HFFc6 (cell line): ENCODE data around the gene DLL4. TPM values are rescaled to one million over a fixed set of nuclear protein-coding genes. Genes with fewer than 3 reads are reported as not detected.
A peak's percentile ranks its signal among the peaks of the same experiment; 100 is the strongest.

Experiments used
- DNase-seq: peaks from one replicate; pipeline ENCODE4 v3.0.0-alpha.2; 2018
- H3K27ac Mint-ChIP-seq: 2 replicates; pipeline ENCODE4 v1.8.0; 2020; ENCODE audit warnings: mild to moderate bottlenecking, mixed read lengths
- H3K27me3 Mint-ChIP-seq: 2 replicates; pipeline ENCODE4 v1.8.0; 2021; ENCODE audit warnings: mild to moderate bottlenecking, moderate library complexity, mixed read lengths; ENCODE audit not compliant: insufficient read depth
- H3K36me3 Mint-ChIP-seq: 2 replicates; pipeline ENCODE4 v1.8.0; 2021; ENCODE audit warnings: low read depth, mixed read lengths
- H3K4me1 Mint-ChIP-seq: 2 replicates; pipeline ENCODE4 v1.8.0; 2020; ENCODE audit warnings: low read depth, mixed read lengths
- H3K4me3 Mint-ChIP-seq: 2 replicates; pipeline ENCODE4 v1.8.0; 2020; ENCODE audit warnings: mild to moderate bottlenecking, moderate library complexity, mixed read lengths
- H3K9me3 Mint-ChIP-seq: 2 replicates; pipeline ENCODE4 v1.8.0; 2020; ENCODE audit warnings: mild to moderate bottlenecking, mixed read lengths
- total RNA-seq, 6 experiments: library from RNA; stranded (reverse); fragmentation: NEBNext Ultra II Directional; extraction: Animal tissue kit (Norgen Biotek cat#: 25700); gene quantifications; 2 replicates in 1 of 6; 3 replicates in 5 of 6; pipeline ENCODE4 v1.2.3, GENCODE V29; 2021
- TF ChIP-seq, protein P1 (sequence below): fragments of 200-600 bp; sonication (generic); IDR thresholded peaks from 2 replicates; pipeline ENCODE4 v1.5.0; 2021; ENCODE audit warnings: antibody characterized with exemption, mild to moderate bottlenecking

DLL4 gene
- total RNA-seq, 6 experiments from 2014 or later, result 0.05 to 0.11 TPM; not detected in 4

DNA sequence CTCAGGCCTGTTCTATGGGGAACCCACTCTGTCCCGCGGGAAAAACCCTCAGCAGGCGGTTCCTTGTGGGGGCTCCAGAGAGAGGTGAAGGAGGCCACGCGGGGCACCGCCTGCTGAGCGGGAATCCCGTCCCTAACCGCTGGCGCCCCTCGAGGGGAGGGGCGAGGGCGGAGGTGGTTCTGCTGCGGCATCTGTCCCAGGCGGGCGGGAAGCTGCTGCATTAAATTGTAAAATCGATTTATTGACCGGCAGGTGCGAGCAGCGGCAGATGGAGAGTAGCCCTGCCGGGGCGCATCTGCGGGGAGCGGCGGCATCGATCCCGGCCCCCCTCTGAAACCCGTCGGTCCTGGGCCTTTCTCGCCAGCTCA is 3.7 kb upstream of the DLL4 start:
- no peak for DNase-seq
- H3K36me3 Mint-ChIP-seq, result no peaks in the 10 kb centered on the region

DNA sequence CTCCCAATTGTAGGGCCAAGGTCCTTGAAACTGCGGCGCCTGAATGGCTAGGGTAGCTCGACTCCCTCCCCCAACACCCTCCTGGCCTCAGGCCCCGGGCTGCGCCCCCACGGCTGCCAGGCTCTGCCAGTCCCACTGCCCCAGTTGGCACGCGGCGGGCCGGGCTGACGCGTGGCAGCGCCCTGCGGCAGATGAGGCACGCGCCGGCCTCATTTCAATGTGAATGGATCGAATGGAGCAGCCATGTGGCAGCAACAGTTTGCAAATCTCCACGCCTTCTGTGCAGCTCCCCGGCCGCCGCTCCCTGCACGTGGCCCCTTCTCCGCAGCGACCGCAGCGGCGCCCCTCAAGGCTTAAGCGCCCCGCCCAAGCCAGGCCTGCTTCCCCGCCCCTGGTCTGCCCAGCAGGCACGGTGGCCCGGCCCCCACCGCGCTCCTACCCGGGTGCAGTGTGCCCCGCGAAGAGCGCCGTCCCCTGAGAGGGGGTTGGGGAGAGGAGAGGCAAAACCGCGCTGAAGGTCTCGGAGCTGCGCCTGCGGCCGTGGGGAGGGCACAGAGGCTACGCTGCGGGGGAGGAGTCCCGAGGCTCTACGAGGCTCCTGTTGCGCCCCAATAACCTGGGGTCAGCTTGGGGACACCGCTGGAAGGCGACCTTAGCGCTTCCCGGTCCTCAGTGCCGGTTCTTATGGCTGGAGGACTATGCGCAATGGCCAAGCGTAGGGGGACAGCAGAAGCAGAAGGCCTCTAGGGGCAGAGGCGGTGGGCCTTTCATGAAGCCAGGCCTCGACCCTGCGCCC is 3.1 kb upstream of the DLL4 start:
- Mint-ChIP-seq H3K27ac (no peak overlapping the region), H3K4me3 (no peak overlapping the region), H3K36me3 (no peaks in the 10 kb centered on the region), H3K9me3 (no peaks in the 10 kb centered on the region), H3K27me3 (peaks cover 21% of the 10 kb centered on the region), H3K4me1 (peaks cover 22% of the 10 kb centered on the region)
- TF ChIP-seq, protein P1, sequence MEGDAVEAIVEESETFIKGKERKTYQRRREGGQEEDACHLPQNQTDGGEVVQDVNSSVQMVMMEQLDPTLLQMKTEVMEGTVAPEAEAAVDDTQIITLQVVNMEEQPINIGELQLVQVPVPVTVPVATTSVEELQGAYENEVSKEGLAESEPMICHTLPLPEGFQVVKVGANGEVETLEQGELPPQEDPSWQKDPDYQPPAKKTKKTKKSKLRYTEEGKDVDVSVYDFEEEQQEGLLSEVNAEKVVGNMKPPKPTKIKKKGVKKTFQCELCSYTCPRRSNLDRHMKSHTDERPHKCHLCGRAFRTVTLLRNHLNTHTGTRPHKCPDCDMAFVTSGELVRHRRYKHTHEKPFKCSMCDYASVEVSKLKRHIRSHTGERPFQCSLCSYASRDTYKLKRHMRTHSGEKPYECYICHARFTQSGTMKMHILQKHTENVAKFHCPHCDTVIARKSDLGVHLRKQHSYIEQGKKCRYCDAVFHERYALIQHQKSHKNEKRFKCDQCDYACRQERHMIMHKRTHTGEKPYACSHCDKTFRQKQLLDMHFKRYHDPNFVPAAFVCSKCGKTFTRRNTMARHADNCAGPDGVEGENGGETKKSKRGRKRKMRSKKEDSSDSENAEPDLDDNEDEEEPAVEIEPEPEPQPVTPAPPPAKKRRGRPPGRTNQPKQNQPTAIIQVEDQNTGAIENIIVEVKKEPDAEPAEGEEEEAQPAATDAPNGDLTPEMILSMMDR, result no peak
- DNase-seq, result no peak

More for the DNA sequence above, 3.7 kb upstream of the DLL4 start:
- Mint-ChIP-seq H3K27ac (no peak overlapping the region), H3K9me3 (no peaks in the 10 kb centered on the region), H3K4me3 (no peak overlapping the region), H3K27me3 (peaks cover 21% of the 10 kb centered on the region), H3K4me1 (peaks cover 16% of the 10 kb centered on the region)
- TF ChIP-seq, protein P1, result no peak

DNA sequence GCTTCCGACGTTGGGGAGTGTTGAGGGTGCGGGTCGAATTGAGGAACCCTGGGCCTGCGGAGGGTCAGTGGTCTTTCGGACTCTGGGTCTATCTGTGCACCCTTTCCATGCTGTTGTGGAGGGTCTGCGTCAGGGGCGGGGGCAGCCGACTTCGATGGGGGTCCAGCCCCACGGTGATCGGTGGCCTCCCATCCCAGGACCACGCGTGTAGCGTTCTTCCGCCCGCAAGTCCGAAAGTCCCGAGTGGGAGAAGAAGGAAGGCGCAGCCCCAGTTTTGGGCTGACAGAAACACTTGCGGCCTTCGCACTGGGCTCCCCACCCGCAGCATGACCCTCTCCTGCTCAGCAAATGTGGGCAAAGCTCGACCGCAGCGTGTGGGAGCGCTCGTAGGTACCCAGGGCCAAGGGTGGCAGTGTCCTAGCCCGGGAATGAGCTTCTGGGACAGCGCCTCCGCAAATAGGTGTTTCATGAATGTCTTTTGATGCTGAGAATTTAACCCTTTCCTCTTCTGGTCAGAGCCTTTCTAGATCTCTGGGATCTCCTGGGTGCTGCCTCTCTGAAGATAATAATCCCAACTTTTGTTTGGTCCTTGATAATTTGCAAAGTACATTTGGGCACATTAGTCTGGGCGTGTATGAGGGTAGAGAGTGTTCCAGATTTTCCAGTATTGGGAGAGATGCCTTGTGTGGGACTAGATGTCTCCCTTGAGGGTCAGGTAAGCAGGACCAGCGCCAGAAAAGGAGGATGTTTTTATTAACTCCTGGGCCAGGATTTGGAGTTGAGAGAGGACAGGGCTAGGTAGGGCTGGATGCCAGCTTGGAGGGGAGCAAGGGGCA is 2.3 kb upstream of the DLL4 start:
- no peak for DNase-seq
- H3K36me3 Mint-ChIP-seq, result no peaks in the 10 kb centered on the region
- no peak overlapping the region for H3K27ac Mint-ChIP-seq
- TF ChIP-seq, protein P1, result no peak
- H3K27me3 Mint-ChIP-seq, result peaks cover 22% of the 10 kb centered on the region
- peaks cover 25% of the 10 kb centered on the region for H3K4me1 Mint-ChIP-seq
- no peaks in the 10 kb centered on the region for H3K9me3 Mint-ChIP-seq
- no peak overlapping the region for H3K4me3 Mint-ChIP-seq

DNA sequence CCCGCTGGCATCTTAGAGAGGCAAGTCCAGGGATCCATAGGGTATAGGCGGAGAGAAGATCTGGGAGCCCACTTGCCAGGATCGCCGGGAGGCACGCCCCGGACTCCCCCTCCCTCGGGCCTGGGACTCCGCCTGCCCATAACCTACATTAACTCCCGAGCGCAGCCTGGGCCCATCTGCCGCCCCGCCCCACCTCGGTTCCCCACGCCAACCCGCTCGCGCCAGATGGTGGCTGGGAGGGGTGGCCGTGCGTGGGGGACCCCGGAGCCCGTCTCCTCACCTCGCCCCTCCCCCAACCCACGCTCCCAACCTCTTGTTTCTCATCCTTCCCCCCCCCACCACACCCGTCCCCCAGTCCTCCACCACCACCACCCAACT is 1.7 kb upstream of the DLL4 start:
- H3K4me1 Mint-ChIP-seq, result peaks cover 25% of the 10 kb centered on the region
- TF ChIP-seq, protein P1, result no peak
- H3K27me3 Mint-ChIP-seq, result peaks cover 22% of the 10 kb centered on the region
- DNase-seq, result no peak
- no peaks in the 10 kb centered on the region for H3K9me3 Mint-ChIP-seq
- H3K27ac Mint-ChIP-seq, result no peak overlapping the region
- no peaks in the 10 kb centered on the region for H3K36me3 Mint-ChIP-seq
- no peak overlapping the region; the same call in 1 of the 2 replicates for H3K4me3 Mint-ChIP-seq

DNA sequence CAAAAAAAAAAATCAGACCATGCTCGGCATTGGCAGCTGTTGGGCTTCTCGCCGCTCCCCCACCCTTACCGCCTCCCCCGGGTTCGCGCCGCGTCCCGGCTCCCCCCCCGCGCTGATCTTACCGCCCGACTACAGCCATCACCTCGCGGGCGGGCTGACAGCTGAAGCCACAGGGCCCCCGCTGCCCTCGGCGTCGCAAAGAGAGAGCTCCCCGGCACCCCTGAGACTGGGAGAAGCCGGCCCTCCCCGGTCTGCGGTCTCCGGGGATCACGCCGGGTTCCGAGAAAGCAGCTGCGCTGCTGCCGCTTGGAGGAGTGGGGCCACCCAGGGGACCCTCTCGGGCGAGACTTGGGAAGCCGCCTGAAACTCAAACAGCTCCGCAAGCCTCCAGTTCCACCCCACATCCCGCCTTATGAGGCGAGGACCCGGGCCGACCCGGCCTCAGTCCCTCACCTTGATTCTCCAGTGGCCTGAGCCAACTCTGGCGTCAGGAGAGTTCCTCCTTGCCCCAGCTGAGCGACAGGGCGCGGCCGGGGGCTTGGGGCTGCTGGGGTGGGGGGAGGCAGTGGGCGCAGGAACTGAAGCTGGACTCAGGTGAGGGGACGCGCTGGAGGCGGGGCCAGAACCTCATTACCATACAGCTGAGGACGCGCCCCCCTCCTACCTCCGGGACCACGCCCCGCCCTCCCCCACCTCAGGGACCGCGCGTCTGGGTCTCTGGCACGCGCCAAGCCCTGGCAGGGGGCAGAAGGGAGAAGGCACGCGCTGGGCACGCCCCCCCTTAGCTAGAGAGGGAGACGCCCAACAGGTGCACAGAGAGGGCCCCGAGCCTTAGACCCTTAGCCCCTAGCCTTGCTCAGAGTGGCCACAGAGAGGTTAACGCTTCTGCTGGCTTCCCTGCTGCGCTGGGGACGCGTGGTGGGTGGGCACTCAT is 1.0 kb upstream of the DLL4 start:
- no peak for DNase-seq
- Mint-ChIP-seq H3K4me1 (peaks cover 25% of the 10 kb centered on the region), H3K27me3 (peaks cover 22% of the 10 kb centered on the region)

More for the DNA sequence above, 1.0 kb upstream of the DLL4 start:
- Mint-ChIP-seq H3K27ac (no peak overlapping the region), H3K36me3 (no peaks in the 10 kb centered on the region), H3K9me3 (no peaks in the 10 kb centered on the region), H3K4me3 (peak overlapping the region; percentile 57)
- TF ChIP-seq, protein P1, result no peak
